GM10266 (cell line): ENCODE results near the gene EGLN1.
"Not testable (repeated sequence)": the region's sequence is repeated elsewhere in the genome, so short reads cannot be mapped to it uniquely, and the experiment has no call there.

Experiments used
- DNase-seq: peaks from one replicate; pipeline ENCODE4 v3.0.0; 2012; ENCODE audit errors: extremely low spot score
- TF ChIP-seq, protein P1 (sequence below): IDR thresholded peaks from 2 replicates; pipeline ENCODE4 v1.5.1; 2012; ENCODE audit warnings: mild to moderate bottlenecking, low read depth; ENCODE audit not compliant: control insufficient read depth, insufficient read depth; ENCODE audit errors: missing control alignments

Gene EGLN1

DNA sequence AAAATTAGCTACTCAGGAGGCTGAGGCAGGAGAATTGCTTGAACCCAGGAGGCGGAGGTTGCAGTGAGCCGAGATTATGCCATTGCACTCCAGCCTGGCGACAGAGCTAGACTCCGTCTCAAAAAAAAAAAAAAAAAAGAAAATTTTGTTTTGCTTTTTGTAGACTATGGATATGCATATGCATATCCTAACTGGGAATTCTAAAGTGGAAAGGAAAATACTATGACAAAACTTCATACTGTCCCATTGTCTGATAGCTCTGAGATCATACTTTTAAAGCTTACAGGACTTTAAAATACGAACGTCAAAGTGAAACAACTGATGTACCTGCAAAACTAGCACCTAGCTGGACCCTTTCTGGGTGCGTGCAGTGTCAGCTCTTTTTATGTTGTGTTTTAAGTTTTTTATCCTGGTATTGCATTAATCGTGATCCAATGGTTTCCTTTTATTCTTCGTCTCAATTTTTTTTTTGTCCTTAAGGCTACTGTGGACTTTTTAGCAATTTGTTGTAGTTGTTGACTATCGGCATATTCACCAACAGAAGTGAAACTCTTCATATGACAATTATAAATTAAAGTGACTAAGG lies 64.8 kb downstream of the EGLN1 start:
- DNase-seq = no peak
- TF ChIP-seq, protein P1, sequence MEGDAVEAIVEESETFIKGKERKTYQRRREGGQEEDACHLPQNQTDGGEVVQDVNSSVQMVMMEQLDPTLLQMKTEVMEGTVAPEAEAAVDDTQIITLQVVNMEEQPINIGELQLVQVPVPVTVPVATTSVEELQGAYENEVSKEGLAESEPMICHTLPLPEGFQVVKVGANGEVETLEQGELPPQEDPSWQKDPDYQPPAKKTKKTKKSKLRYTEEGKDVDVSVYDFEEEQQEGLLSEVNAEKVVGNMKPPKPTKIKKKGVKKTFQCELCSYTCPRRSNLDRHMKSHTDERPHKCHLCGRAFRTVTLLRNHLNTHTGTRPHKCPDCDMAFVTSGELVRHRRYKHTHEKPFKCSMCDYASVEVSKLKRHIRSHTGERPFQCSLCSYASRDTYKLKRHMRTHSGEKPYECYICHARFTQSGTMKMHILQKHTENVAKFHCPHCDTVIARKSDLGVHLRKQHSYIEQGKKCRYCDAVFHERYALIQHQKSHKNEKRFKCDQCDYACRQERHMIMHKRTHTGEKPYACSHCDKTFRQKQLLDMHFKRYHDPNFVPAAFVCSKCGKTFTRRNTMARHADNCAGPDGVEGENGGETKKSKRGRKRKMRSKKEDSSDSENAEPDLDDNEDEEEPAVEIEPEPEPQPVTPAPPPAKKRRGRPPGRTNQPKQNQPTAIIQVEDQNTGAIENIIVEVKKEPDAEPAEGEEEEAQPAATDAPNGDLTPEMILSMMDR = no peak

DNA sequence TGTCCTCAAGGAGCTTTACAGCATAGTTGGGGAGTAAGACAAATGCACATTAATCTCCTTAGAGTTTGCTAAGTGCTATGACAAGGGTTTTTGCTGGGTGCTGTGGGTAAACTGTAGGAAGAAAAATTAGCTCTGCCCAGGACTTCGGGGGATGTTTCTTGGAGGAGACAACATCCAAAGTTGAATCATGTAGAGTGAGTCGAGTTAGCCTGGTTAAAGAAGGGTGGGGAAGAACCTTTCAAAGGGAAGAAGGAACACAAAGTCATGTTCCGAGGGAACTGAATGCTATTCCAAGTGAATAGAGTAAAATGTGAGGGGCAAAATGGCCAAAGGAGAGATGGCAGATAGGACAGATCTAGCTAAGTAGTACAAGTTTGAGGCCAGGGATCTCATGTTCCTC lies 66.9 kb downstream of the EGLN1 start:
- no peak for DNase-seq
- TF ChIP-seq, protein P1 = no peak

DNA sequence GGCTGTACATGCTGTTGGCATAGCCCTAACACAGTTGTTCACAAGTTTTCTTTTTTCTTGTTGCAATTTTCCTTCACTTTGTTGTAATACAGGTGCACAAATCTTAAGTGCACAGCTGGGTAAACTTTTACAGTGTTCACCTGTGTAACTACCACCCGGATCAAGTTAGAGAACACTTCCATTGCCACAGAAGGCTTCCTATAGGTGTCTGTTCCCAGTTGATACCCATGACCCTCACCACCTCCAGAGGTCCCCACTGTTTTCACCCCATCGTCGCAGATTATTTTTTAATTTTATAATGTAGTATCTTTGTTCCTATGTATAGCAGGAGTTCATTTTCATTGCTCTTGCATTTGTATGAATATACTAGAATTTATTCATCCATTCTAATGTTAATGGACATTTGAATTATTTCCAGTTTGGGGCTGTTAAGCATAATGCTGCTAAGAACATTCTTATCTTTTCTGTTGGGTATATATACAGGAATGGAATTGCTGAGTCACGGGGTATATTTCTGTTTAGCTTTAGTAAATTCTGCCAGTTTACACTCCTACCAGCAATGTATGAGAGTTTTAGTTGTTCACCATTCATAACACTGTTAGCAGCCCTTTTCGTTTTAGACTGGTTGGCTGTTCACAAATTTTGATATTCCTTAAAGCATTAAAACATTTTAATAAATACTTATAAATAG lies 67.6 kb downstream of the EGLN1 start:
- no peak for DNase-seq
- TF ChIP-seq, protein P1 = no peak

DNA sequence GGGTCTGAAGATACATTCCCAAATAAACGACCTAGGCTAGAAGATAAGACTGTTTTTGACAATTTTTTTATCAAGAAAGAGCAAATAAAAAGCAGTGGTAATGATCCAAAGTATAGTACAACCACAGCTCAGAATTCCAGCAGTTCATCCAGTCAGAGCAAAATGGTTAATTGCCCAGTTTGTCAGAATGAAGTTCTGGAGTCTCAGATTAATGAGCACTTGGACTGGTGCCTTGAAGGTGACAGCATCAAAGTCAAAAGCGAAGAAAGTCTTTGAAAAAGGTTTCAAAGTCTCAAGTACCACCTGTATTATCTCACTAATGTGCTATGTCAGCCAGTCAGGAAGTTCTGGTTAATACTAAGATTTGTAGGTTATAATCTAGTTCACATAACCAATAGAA lies 69.0 kb downstream of the EGLN1 start:
- TF ChIP-seq, protein P1 = no peak
- no peak for DNase-seq

DNA sequence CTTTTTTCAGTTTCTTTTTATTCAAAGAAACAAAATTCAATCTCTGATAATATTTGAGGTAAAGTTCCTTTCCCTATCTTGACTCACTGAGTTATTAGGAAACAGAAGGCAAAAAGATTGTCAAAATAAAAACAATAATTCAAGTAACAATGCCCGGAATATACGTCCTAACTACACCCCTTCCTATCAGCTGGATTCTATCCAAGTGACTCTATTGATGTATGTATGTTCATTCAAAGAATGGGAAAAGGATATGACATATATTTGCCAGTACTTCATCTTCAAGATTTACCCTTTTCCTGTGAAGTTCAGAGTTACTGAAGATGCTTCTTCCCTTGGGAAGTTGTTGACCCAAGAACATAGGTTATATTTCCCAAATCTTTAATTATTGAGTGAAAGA lies 70.3 kb downstream of the EGLN1 start:
- TF ChIP-seq, protein P1 = no peak
- DNase-seq = no peak

DNA sequence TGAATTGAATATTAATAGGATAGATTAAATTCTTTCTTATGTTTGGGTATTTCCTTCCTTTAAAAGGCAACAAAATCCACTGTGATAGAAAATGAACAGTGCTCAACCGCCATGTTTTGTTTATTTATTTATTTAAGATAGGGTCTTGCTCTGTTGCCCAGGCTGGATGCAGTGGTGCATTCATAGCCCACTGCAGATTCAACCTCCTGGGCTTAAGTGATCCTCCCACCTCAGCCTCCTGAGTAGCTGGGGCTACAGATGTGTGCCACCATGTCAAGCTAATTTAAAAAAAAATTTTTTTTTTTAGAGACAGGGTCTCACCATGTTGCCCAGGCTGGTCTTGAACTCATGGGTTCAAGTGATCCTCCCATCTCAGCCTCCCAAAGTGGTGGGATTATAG lies 73.2 kb downstream of the EGLN1 start:
- not testable (repeated sequence) for DNase-seq

DNA sequence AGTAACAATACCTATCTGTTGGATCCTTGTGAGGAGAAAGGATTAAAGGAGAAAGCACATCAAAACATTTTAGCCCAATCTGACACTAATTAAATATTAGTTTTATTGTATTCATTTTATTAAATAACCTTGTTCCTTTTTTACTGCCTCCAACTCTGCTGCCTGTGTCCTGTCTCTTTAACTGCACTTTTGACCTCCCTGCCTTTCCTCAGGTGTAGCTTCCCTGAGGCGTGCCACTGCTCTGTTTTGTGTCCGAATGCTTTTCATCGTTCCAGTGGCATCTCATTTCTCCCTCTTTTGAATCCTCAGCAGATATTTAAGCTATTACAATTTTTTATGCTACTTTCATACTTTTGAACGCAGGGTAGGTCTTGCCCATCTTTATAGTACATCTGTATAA lies 73.6 kb downstream of the EGLN1 start:
- no peak for DNase-seq
- TF ChIP-seq, protein P1 = no peak
